Measurements from ENCODE around the gene FKBP8. TPM values are rescaled to one million over a fixed set of nuclear protein-coding genes. Genes with fewer than 3 reads are reported as not detected.
A peak's percentile ranks its signal among the peaks of the same experiment; 100 is the strongest.
"Not testable (repeated sequence)": the region's sequence is repeated elsewhere in the genome, so short reads cannot be mapped to it uniquely, and the experiment has no call there.

FKBP8 gene
- total RNA-seq, 2 experiments from 2014 or later: 185 to 206 TPM

DNA sequence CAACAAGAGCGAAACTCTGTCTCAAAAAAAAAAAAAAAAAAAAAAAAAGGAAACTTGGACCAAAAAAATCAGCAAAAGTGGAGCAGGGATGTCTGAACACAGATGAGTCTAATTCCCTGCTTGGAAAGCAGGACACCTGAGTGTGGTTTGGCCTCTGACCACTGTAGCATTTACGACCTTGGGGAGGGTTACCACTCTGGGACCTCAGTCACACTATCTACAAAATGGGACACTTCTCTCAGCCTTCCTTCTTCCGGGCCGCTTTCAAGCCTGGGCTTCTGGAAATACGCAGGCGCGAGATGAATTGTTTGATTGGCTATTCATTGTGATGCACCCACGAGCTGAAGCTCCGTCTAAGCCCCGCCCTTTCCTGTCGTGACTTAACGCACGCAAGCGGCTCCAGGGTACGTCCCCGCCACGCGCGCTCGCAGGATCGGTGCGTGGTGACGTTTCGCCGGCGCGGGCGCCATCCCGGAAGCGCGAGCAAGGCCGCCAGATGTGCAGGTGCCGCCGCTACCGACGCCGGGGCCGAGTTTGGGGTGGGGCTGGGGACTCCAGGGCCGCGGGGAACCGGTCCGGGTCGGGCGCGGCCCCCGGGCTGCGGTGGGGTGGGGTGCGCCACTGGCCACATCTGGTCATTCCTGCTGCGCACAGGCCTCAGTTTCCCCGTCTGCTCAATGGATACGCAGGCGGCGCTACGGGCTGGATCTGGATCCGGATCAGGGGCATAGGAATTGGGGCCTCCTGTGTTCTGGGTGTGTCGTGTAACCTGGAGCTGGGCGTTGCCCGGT, 14.2 kb upstream of the FKBP8 start, which contains the start of gene KXD1:
Gene KXD1 (plus strand): TSS at position 460 of the 791 bp plus-strand sequence. CDS start 4,187 bp downstream, outside the sequence.
- peak within 1 kb of the TSS; percentile 83 for H3K4me3 Mint-ChIP-seq
- peak; percentile 100 for DNase-seq
- peak within 1 kb of the TSS; percentile 97 for H3K27ac Mint-ChIP-seq
- H3K4me1 Mint-ChIP-seq: peaks cover 27% of the 10 kb centered on the region
- ChIA-PET POLR2A (interaction anchor here (0.6 to 1.1 kb wide), 3 partner anchors 14 to 47 kb away, joined by 3 to 6 read pairs (median 3); partner anchors contain the start of gene UBA52), CTCF (interaction anchor here (0.5 to 2.1 kb wide), 11 partner anchors 12 to 136 kb away, joined by 3 to 16 read pairs (median 3); partner anchors contain the start of genes FKBP8 and REX1BD)
- H3K27me3 Mint-ChIP-seq: no peaks in the 10 kb centered on the region
- H3K36me3 Mint-ChIP-seq (ENCODE audit: low read depth): peaks cover 4% of the 10 kb centered on the region
- H3K9me3 Mint-ChIP-seq: no peaks in the 10 kb centered on the region

DNA sequence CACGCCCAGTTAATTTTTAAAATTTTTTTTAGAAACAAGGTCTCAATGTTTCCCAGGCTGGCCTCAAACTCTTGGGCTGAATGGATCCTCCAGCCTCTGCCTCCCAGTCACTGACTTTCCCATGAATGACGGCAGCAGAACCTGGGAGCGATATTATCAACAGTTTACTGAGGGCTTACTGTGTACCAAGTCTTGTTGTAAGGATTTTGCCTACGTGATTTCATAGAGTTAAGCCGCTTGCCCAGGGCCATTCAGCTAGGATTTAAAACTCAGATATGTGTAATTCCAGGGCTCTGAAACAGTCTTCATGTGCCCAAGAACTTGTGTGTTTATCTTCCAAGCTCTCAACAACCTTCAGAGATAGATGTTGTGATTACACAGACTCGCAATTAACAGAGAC, 8.3 kb upstream of the FKBP8 start:
- no peak overlapping the region for H3K4me3 Mint-ChIP-seq

DNA sequence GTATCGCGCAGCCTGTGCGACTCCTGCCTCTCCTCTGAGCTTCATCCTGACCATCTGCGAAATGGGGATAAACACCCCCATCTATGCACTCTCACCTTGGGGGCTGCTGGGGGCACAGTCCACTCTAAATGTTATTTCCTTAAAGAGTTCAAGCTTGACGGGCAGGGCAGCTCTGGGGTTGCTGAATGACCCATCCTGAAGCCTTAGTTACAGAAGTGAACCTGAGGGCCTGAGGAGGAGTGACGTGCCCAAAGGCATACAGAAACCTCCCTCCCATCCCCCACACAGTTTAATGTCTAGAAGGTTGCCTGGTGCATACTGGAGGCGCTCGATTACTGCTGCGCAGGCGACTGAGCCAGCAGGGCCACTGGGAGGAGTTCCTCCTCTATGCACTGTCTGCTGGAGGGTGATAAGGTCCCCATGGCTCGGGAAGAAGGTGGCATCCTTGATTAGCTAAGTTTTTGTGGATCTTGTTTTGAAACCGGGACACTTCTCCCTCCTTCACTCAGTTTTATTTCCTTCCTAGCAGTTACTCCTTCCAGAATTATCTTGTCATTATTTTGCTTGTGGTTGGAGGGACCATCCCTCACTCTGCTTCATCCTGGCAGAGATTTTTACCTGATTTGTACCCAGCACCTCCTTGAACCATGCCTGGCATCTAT, 572 bp upstream of the FKBP8 start:
- ChIA-PET POLR2A (interaction anchor here (1.5 kb wide), 1 partner anchor 45 kb away, joined by 3 read pairs; no protein-coding TSS in a partner anchor), CTCF (interaction anchor here (0.5 to 1.6 kb wide), 12 partner anchors 10 to 274 kb away, joined by 3 to 8 read pairs (median 4); partner anchors contain the start of genes REX1BD and UBA52)
- DNase-seq: peak; percentile 93
- Mint-ChIP-seq H3K27ac (peak overlapping the region; percentile 99), H3K36me3 (ENCODE audit: low read depth) (peaks cover 14% of the 10 kb centered on the region), H3K27me3 (no peaks in the 10 kb centered on the region), H3K4me3 (peak overlapping the region; percentile 91), H3K9me3 (no peaks in the 10 kb centered on the region), H3K4me1 (peaks cover 30% of the 10 kb centered on the region)

More for the DNA sequence above, 8.3 kb upstream of the FKBP8 start:
- Mint-ChIP-seq H3K36me3 (ENCODE audit: low read depth) (no peaks in the 10 kb centered on the region), H3K27ac (no peak overlapping the region), H3K4me1 (no peaks in the 10 kb centered on the region), H3K9me3 (no peaks in the 10 kb centered on the region), H3K27me3 (peaks cover 2% of the 10 kb centered on the region)
- ChIA-PET POLR2A (no interaction called here), CTCF (interaction anchor here (0.6 to 1.7 kb wide), 4 partner anchors 23 to 61 kb away, joined by 3 to 4 read pairs (median 3); partner anchors contain the start of genes REX1BD and TMEM59L)
- no peak for DNase-seq

DNA sequence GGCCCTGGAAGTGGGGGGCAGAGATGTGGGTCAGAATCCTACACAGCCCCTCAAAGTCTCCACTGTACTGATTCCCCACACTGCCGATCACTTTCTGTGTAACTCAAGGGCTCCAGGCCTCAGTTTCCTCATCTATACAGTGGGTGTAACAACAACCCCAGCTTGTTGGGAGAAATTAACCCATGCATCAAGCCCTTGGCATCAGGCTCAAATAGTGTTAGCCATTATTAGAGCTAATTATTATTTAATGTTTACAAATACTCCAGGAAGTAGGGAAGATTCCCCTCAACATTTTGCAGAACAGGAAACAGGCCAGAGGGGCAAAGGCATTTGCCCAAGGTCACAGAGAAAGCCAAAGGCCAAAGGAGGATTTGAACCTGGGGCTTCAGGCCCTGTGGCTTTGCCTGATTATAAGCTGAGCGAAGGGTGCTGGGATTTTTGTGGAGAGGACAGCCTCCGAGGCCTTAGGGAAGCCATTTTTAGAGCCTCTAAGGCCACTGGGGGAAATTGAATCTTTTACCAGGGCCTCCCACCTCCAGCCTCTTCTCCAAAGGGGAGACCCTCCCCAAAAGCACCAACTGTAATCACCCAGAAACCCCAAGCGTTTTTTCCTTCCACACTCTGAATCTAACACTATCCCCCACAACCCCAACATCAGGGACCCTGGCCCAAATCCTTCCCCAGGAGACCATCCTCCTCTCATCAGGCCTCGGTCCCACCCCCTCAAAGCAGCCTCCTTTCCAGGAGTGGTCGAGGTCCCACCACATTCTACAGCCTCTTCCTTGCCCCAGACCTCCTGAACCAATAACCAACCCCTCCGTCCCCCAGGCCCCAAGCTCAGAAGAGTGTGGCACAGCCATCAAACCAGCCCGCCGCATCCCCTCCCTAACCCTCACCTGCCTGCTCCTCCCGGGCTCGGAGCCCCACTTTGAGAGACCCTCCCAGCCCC, 1.1 kb downstream of the FKBP8 start:
- Mint-ChIP-seq H3K27me3 (no peaks in the 10 kb centered on the region), H3K4me1 (peaks cover 30% of the 10 kb centered on the region), H3K36me3 (ENCODE audit: low read depth) (peaks cover 14% of the 10 kb centered on the region), H3K27ac (peak overlapping the region; percentile 88), H3K4me3 (peak overlapping the region; percentile 81), H3K9me3 (no peaks in the 10 kb centered on the region)
- DNase-seq: no peak
- ChIA-PET CTCF (interaction anchor here (0.9 to 2.1 kb wide), 3 partner anchors 14 to 46 kb away, joined by 4 to 8 read pairs (median 6); no protein-coding TSS in a partner anchor), POLR2A (no interaction called here)

DNA sequence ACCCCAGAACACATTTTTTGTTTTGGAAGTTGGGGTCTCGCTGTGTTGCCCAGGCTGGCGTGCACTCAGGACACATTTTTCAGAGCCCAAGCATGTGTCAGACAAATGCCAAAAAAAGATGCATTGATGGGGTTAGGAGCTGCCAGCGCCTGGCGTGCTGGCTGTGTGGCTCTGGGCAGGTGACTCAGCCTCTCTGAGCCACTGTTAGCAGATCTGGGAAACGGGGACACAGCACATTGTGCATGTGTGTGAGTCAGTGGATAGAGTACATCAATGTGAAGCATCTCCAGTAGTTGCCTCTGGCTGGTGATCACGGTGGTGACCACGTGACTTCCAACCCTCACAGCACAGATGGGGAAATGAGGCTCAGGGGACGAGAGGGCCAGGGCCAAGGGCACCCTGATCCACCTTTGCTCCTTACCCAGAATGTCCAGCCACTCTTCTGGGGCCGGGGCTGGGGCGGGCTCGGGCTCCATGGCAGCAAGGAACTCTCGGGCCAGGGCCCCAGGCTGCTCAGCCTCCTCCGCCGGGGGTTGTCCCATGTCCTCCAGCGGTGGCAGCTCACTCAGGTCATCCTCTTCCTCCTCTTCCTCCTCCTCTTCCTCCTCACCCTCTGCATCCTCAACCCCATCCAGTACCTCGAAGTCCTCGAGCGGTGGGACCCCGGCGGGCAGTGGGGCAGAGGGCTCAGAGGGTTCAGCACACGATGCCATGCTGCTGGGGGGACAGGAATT, 1.9 kb downstream of the FKBP8 start:
- ChIA-PET POLR2A (no interaction called here), CTCF (interaction anchor here (0.9 to 2.1 kb wide), 3 partner anchors 13 to 45 kb away, joined by 4 to 8 read pairs (median 6); no protein-coding TSS in a partner anchor)
- Mint-ChIP-seq H3K4me1 (peaks cover 30% of the 10 kb centered on the region), H3K36me3 (ENCODE audit: low read depth) (peaks cover 18% of the 10 kb centered on the region), H3K4me3 (peak overlapping the region; percentile 81), H3K27ac (no peak overlapping the region), H3K9me3 (no peaks in the 10 kb centered on the region), H3K27me3 (no peaks in the 10 kb centered on the region)
- DNase-seq: no peak

DNA sequence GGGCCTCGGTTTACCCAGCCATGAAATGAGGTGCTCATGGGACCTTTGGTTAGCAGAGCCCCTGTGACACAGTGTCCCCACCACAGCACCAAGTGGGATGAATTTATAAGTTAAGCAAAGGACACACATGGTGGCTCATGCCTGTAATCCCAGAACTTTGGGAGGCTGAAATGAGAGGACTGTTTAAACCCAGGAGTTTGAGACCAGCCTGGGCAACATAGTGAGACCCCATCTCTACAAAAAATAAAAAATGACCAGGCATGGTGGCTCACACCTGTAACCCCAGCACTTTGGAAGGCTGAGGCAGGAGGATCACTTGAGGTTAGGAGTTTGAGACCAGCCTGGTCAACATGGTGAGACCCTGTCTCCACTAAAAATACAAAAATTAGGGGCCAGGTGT, 3.2 kb downstream of the FKBP8 start:
- peaks cover 18% of the 10 kb centered on the region for H3K36me3 Mint-ChIP-seq (ENCODE audit: low read depth)
- H3K9me3 Mint-ChIP-seq, POLR2A ChIA-PET, H3K27me3 Mint-ChIP-seq, H3K4me3 Mint-ChIP-seq, CTCF ChIA-PET, DNase-seq, H3K27ac Mint-ChIP-seq: not testable (repeated sequence)
- peaks cover 30% of the 10 kb centered on the region for H3K4me1 Mint-ChIP-seq

DNA sequence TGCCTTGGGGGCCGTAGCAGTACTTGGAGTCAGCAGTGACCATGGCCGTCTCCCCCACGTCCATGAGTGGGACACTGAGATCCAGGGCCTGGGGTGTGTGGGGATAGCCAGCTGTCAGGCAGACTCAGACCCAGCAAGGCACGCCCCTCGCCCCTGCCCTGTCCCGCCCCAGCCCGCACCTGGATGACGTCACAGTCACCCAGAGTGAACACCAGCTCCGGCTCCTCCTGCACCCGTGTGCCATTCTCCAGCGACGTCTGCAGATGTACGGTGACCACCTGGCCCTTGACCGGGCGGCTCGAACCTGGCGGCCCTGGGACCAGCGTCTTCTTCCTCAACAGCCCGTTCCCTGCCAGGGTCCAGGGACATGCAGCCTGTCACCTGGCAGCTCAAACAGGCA, 4.0 kb downstream of the FKBP8 start:
- Mint-ChIP-seq H3K9me3 (no peaks in the 10 kb centered on the region), H3K36me3 (ENCODE audit: low read depth) (peaks cover 18% of the 10 kb centered on the region), H3K4me1 (peaks cover 21% of the 10 kb centered on the region), H3K27ac (peak overlapping the region; percentile 19), H3K4me3 (no peak overlapping the region), H3K27me3 (no peaks in the 10 kb centered on the region)
- POLR2A ChIA-PET: interaction anchor here (0.5 kb wide), 1 partner anchor 13 kb away, joined by 4 read pairs; no protein-coding TSS in a partner anchor
- CTCF ChIA-PET: no interaction called here
- no peak for DNase-seq

DNA sequence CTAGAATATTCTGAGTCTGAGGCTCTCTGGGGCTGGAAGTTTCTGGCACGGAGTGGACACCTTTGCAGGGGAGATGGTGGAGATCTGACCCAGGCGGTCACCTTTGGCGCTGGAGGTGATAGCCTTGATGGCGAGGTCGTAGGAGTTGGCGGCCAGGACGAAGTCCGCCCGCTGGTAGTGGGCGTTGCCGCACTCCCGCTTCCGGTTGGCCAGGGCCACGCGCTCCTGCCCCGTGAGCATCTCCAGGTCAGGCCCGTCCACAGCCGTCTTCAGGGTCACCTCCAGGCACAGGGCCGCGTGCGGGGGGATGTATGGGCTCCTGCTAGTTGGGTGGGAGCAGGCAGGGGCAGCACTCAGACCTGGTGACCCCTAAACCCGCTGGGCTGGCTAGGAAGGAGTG, 5.3 kb downstream of the FKBP8 start:
- Mint-ChIP-seq H3K27me3 (no peaks in the 10 kb centered on the region), H3K27ac (no peak overlapping the region), H3K36me3 (ENCODE audit: low read depth) (peaks cover 20% of the 10 kb centered on the region), H3K9me3 (no peaks in the 10 kb centered on the region), H3K4me3 (no peak overlapping the region), H3K4me1 (peaks cover 15% of the 10 kb centered on the region)
- no peak for DNase-seq
- ChIA-PET CTCF (interaction anchor here (0.7 to 0.9 kb wide), 2 partner anchors 15 to 18 kb away, joined by 3 to 5 read pairs; no protein-coding TSS in a partner anchor), POLR2A (no interaction called here)

DNA sequence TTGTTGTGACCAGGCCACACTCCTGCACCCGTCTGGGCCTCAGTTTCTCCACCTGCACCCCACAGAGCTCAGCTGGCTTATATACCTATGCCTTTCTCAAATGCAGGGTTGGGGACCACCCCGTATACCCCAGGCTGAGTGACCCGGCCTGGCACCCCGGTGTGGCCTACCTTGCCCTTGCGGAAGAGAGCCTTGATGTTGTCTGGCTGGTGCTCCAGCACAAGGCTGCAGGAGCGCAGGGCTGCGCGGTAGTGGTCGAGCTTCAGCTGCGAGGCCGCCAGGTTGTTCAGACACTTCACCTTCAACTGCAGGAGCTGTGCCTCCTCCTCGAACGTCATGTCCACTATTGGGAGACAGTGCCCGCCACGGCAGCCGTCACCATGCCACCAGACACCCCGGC, 5.9 kb downstream of the FKBP8 start:
- Mint-ChIP-seq H3K36me3 (ENCODE audit: low read depth) (peaks cover 23% of the 10 kb centered on the region), H3K4me1 (peaks cover 12% of the 10 kb centered on the region), H3K9me3 (no peaks in the 10 kb centered on the region), H3K4me3 (no peak overlapping the region), H3K27ac (no peak overlapping the region), H3K27me3 (no peaks in the 10 kb centered on the region)
- DNase-seq: no peak
- ChIA-PET CTCF (no interaction called here), POLR2A (no interaction called here)

DNA sequence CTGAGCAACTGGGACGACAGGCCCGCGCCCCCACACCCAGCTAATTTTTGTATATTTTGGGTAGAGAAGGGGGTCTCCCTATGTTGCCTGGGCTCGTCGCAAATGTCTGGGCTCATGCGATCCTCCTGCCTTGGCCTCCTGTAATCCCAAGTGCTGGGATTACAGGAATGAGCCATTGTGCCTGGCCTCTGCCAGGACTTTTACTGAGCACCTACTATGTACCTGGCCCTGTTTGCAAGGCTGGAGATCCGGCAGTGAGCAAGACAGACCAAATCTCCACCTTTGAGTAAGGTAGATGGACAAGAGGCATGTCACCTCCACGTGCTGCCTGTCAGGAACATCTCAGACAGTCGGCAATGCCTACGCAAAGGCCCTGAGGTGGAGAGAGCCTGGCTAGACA, 6.9 kb downstream of the FKBP8 start:
- no peaks in the 10 kb centered on the region for H3K27me3 Mint-ChIP-seq
- H3K4me3 Mint-ChIP-seq: no peak overlapping the region
- H3K36me3 Mint-ChIP-seq (ENCODE audit: low read depth): peaks cover 26% of the 10 kb centered on the region
- no peak overlapping the region for H3K27ac Mint-ChIP-seq
- ChIA-PET CTCF (no interaction called here), POLR2A (no interaction called here)
- DNase-seq: no peak
- no peaks in the 10 kb centered on the region for H3K9me3 Mint-ChIP-seq
- peaks cover 5% of the 10 kb centered on the region for H3K4me1 Mint-ChIP-seq

DNA sequence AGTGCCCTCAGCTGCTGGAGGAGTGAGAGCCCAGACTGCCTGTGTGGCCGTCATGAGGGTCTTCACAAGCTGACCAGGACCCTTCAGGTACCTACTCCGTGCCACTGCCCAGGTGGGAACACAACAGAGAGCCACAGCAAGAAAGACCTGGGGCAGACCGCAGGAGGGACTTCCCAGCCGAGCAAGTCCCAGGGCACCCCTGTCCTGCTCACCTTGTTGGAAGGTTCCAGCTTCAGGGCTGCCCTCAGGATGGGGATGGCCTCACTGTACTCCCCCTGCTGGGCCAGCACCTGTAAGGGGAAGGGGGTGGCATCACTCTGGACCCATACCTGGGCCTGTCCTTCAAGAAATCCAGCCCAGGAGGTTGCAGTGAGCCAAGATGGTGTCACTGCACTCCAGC, 10.3 kb downstream of the FKBP8 start:
- DNase-seq: no peak
- Mint-ChIP-seq H3K9me3 (no peaks in the 10 kb centered on the region), H3K4me1 (peaks cover 2% of the 10 kb centered on the region), H3K36me3 (ENCODE audit: low read depth) (peaks cover 13% of the 10 kb centered on the region), H3K27ac (no peak overlapping the region), H3K27me3 (no peaks in the 10 kb centered on the region), H3K4me3 (no peak overlapping the region)
- POLR2A ChIA-PET: no interaction called here
- CTCF ChIA-PET: interaction anchor here (0.6 to 1.6 kb wide), 3 partner anchors 10 to 636 kb away, joined by 3 to 6 read pairs (median 4); no protein-coding TSS in a partner anchor

Measured in activated CD4-positive, alpha-beta T cell treated with anti-CD3 and anti-CD28 coated beads, Interleukin-2, amount 10 ng/mL, durations not matched to agents 7 days and 5 days (primary cell).